Panc1 (cell line): ENCODE measurements around the gene MOXD1. TPM values are rescaled to one million over a fixed set of nuclear protein-coding genes. Genes with fewer than 3 reads are reported as not detected.

Experiments used
- ATAC-seq: fragments of 200-7000 bp; cut with Tn5 transposase; 2 replicates; pipeline ENCODE4 v1.9.1; 2020; ENCODE audit warnings: mild to moderate bottlenecking, moderate library complexity
- BruUV-seq: library from RNA; stranded (reverse); fragments of 400-500 nt; replicated peaks from 2 replicates; lab custom pipeline; 2021; lab: Mats Ljungman, UMichigan
- CTCF ChIA-PET: fragments of 300-600 bp; sonication (Branson Sonifier 250); formaldehyde crosslinking; loops from one replicate; lab custom pipeline; 2022; ENCODE audit warnings: antibody characterized with exemption; lab: Charles Lee
- POLR2A ChIA-PET: fragments of 300-600 bp; sonication (Branson Sonifier 250); formaldehyde crosslinking; loops from one replicate; lab custom pipeline; 2022; ENCODE audit warnings: antibody characterized with exemption; lab: Charles Lee
- DNase-seq: peaks from one replicate; pipeline ENCODE4 v3.0.0-alpha.2; 2010; ENCODE audit warnings: low read depth, low spot score
- H3K27ac ChIP-seq: 2 replicates; pipeline ENCODE4 v1.5.1; 2011; ENCODE audit warnings: mild to moderate bottlenecking, low read length, inconsistent platforms
- H3K27me3 ChIP-seq: fragments of 200-500 bp; sonication (Bioruptor generic); 2 replicates; pipeline ENCODE4 v1.6.0; 2014; ENCODE audit warnings: low read length, inconsistent platforms; ENCODE audit not compliant: control insufficient read depth, insufficient read depth
- H3K36me3 ChIP-seq: fragments of 200-500 bp; sonication (Bioruptor generic); 2 replicates; pipeline ENCODE4 v1.5.1; 2014; ENCODE audit warnings: inconsistent platforms, mild to moderate bottlenecking, low read length, moderate library complexity; ENCODE audit not compliant: control insufficient read depth, insufficient read depth
- H3K4me1 ChIP-seq: 2 replicates; pipeline ENCODE4 v1.5.1; 2011; ENCODE audit warnings: inconsistent platforms, mild to moderate bottlenecking, low read length, moderate library complexity; ENCODE audit not compliant: control insufficient read depth, insufficient read depth
- H3K4me3 ChIP-seq, 2 experiments: 2 replicates each; pipeline ENCODE4 v1.5.1; 2011 to 2012; ENCODE audit warnings: low read depth in 2 of 2, low read length in 2 of 2, mild to moderate bottlenecking in 2 of 2, inconsistent platforms in 1 of 2, moderate library complexity in 1 of 2
- H3K9me3 ChIP-seq: fragments of 200-500 bp; sonication (Bioruptor generic); 2 replicates; pipeline ENCODE4 v1.5.1; 2014; ENCODE audit warnings: low read depth, mild to moderate bottlenecking, inconsistent platforms, low read length, moderate library complexity; ENCODE audit not compliant: control insufficient read depth, insufficient read depth
- CTCF ChIP-seq: fragments of 450-650 bp; IDR thresholded peaks from 2 replicates; pipeline ENCODE4 v1.5.1; 2017; ENCODE audit warnings: mild to moderate bottlenecking
- POLR2AphosphoS5 ChIP-seq: IDR thresholded peaks from 2 replicates; pipeline ENCODE4 v1.6.1; 2012; ENCODE audit warnings: mild to moderate bottlenecking, low read depth, low read length, moderate library complexity
- REST ChIP-seq, 2 experiments: IDR thresholded peaks; 2 replicates each; pipeline ENCODE4 v1.6.1; 2011 to 2012; ENCODE audit warnings: low read depth in 2 of 2, control low read depth in 1 of 2, low read length in 1 of 2, mild to moderate bottlenecking in 1 of 2, moderate library complexity in 1 of 2; ENCODE audit not compliant: insufficient read depth in 1 of 2
- SIN3A ChIP-seq: IDR thresholded peaks from 2 replicates; pipeline ENCODE4 v1.6.1; 2012; ENCODE audit warnings: low read depth, mild to moderate bottlenecking, low read length, moderate library complexity, borderline replicate concordance; ENCODE audit not compliant: insufficient read depth
- TCF7L2 ChIP-seq: IDR thresholded peaks from 2 replicates; pipeline ENCODE4 v1.6.1; 2011; ENCODE audit warnings: mild to moderate bottlenecking, low read depth, low read length, inconsistent platforms
- in situ Hi-C: cut with HindIII; loops from 2 replicates; pipeline ENCODE4 v1.10.0; 2016; ENCODE audit warnings: low sequenced_read_pairs, low pct_unique_long_range_greater_than_20kb
- intact Hi-C: fragments of 100-400 bp; cut with micrococcal nuclease; formaldehyde crosslinking; loops from one replicate; pipeline ENCODE4 v1.10.0; 2022; ENCODE audit not compliant: unreplicated experiment
- total RNA-seq: library from RNA; stranded (reverse); gene quantifications from one replicate; pipeline ENCODE4 v1.2.1, GENCODE V29; 2021; ENCODE audit not compliant: unreplicated experiment

MOXD1 gene
- total RNA-seq, 1 experiment from 2014 or later = 0.21 TPM

GRCh38 chr6:132423839-132424238 is 22.6 kb upstream of the MOXD1 start:
- Histone ChIP-seq H3K9me3 (no peaks in the 10 kb centered on the region), H3K36me3 (no peaks in the 10 kb centered on the region), H3K4me1 (no peaks in the 10 kb centered on the region), H3K27me3 (no peaks in the 10 kb centered on the region), H3K27ac (no peak overlapping the region), H3K4me3 (no peak overlapping the region)
- ChIA-PET POLR2A (no interaction called here), CTCF (no interaction called here)
- no TSS peak for BruUV-seq
- in situ Hi-C loops = no loop called here
- no peak for ATAC-seq
- TF ChIP-seq SIN3A (no peak), TCF7L2 (no peak), REST (IDR thresholded peaks at IDR 0.05; ENCODE audit: insufficient read depth in 1 of 2, low read depth in 2 of 2, low read length in 1 of 2) (no peak), POLR2AphosphoS5 (no peak)
- DNase-seq = no peak
- intact Hi-C loops = no loop called here

GRCh38 chr6:132418235-132418965 is 17.1 kb upstream of the MOXD1 start:
- ATAC-seq = no peak
- Histone ChIP-seq H3K9me3 (no peaks in the 10 kb centered on the region), H3K4me3 (no peak overlapping the region), H3K36me3 (no peaks in the 10 kb centered on the region), H3K27me3 (no peaks in the 10 kb centered on the region), H3K4me1 (no peaks in the 10 kb centered on the region), H3K27ac (no peak overlapping the region)
- no TSS peak for BruUV-seq
- DNase-seq = no peak
- CTCF ChIA-PET = interaction anchor here (0.7 kb wide), 1 partner anchor 66 kb away, joined by 3 read pairs; no protein-coding TSS in a partner anchor
- in situ Hi-C loops (no loop called here), intact Hi-C loops (no loop called here)
- POLR2A ChIA-PET = no interaction called here
- TF ChIP-seq SIN3A = no peak
- no peak for TF ChIP-seq CTCF
- no peak for TF ChIP-seq POLR2AphosphoS5
- no peak for TF ChIP-seq TCF7L2
- no peak for TF ChIP-seq REST (IDR thresholded peaks at IDR 0.05; ENCODE audit: insufficient read depth in 1 of 2, low read depth in 2 of 2, low read length in 1 of 2)
